ENCODE data around the gene KCTD4. TPM values are rescaled to one million over a fixed set of nuclear protein-coding genes. Genes with fewer than 3 reads are reported as not detected.

The KCTD4 gene
- total RNA-seq, 1 donor from 2014 or later: not detected

DNA sequence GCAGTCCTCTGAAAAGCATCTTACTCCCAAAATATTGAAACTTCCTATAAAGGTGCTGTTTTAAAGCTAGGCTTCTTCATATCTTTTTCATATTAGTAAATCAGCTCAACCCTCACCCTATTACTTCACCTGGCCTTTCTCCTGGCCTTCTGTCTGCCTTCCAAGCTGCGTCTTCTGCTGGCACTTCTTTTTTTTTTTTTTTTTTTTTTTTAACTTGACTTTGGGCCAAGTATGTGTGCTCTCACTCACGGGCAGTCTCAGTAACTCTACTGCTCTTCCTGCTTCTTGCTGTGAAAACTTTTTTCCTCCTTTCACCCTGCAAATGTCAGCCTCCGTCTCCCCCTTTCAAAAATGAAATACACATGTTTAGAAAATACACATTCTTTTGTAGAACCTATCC, 41.2 kb upstream of the KCTD4 start:
- H3K27ac Mint-ChIP-seq (ENCODE audit: unreplicated experiment): no peak overlapping the region
- H3K9me3 Mint-ChIP-seq (ENCODE audit: unreplicated experiment): no peaks in the 10 kb centered on the region
- H3K4me1 Mint-ChIP-seq (ENCODE audit: low read depth, unreplicated experiment): peaks cover 3% of the 10 kb centered on the region
- DNase-seq: no peak
- H3K4me3 Mint-ChIP-seq (ENCODE audit: unreplicated experiment): no peak overlapping the region
- peaks cover 1% of the 10 kb centered on the region for H3K27me3 Mint-ChIP-seq (ENCODE audit: unreplicated experiment)
- TF ChIP-seq, protein P1, sequence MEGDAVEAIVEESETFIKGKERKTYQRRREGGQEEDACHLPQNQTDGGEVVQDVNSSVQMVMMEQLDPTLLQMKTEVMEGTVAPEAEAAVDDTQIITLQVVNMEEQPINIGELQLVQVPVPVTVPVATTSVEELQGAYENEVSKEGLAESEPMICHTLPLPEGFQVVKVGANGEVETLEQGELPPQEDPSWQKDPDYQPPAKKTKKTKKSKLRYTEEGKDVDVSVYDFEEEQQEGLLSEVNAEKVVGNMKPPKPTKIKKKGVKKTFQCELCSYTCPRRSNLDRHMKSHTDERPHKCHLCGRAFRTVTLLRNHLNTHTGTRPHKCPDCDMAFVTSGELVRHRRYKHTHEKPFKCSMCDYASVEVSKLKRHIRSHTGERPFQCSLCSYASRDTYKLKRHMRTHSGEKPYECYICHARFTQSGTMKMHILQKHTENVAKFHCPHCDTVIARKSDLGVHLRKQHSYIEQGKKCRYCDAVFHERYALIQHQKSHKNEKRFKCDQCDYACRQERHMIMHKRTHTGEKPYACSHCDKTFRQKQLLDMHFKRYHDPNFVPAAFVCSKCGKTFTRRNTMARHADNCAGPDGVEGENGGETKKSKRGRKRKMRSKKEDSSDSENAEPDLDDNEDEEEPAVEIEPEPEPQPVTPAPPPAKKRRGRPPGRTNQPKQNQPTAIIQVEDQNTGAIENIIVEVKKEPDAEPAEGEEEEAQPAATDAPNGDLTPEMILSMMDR (IDR thresholded peaks at IDR 0.05; ENCODE audit: partially characterized antibody, unreplicated experiment): no peak
- H3K36me3 Mint-ChIP-seq (ENCODE audit: unreplicated experiment): no peaks in the 10 kb centered on the region

DNA sequence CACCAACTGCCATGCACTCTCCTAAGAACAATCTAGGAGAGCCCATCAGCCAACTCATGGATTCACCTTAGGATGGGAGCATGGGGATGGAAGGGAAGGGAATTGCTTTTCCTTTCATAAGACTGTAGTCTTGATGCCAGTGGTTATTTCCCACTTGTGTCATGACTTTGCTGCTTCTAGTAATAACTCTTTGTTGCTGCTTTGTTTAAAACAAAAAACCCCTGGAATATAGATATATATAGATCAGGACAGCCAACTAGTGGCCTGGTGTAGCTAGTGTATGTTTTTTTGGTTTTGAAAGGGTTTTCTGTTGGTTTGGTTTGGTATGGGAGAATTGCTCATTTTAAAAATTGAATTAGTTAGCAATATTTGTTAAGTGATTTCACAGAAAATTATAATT, 39.3 kb upstream of the KCTD4 start:
- TF ChIP-seq, protein P1 (IDR thresholded peaks at IDR 0.05; ENCODE audit: partially characterized antibody, unreplicated experiment): no peak
- H3K27me3 Mint-ChIP-seq (ENCODE audit: unreplicated experiment): no peaks in the 10 kb centered on the region
- DNase-seq: no peak
- H3K27ac Mint-ChIP-seq (ENCODE audit: unreplicated experiment): no peak overlapping the region
- H3K36me3 Mint-ChIP-seq (ENCODE audit: unreplicated experiment): no peaks in the 10 kb centered on the region
- H3K4me3 Mint-ChIP-seq (ENCODE audit: unreplicated experiment): no peak overlapping the region
- peaks cover 3% of the 10 kb centered on the region for H3K4me1 Mint-ChIP-seq (ENCODE audit: low read depth, unreplicated experiment)
- H3K9me3 Mint-ChIP-seq (ENCODE audit: unreplicated experiment): no peaks in the 10 kb centered on the region

DNA sequence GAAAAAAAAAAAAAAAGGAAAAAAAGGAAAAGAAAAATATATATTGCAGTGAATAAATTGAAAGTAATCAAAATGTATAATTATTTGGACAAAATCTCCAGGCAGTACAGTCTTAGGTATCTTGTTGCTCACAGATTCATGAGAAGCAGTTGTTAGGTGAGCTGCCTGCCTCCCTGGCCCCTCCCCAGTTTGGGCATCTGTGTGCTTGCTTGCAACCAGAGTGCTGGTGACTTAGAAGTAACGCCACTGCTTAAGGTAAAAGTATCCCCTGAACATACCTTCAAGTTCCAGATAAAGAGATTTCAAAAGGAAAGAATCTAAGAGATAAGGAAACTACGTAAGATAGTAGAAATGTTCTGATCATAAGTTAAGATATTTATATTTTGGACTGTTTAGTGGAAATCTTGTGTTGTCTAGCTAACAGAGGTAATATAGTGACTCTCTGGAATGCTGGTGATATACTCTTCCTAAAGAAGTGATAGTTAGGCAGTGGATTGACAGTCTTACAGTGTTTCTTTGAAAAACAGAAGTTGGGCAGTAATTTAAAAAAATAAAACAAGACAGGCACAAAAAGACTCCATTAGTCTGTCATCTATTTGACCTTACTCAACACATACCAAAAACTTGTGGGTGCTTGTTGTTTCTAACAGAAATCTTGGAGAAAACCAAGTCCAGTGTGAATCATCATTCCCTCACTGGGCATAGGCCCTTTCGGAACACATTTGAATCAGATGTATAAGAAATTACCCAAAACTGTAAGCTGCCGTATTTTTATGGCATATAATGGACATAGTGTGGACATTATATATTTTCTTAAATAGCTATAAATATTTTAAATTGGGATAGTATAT, 38.3 kb upstream of the KCTD4 start:
- Mint-ChIP-seq H3K9me3 (ENCODE audit: unreplicated experiment) (no peaks in the 10 kb centered on the region), H3K4me3 (ENCODE audit: unreplicated experiment) (no peak overlapping the region), H3K27me3 (ENCODE audit: unreplicated experiment) (no peaks in the 10 kb centered on the region), H3K4me1 (ENCODE audit: low read depth, unreplicated experiment) (peaks cover 3% of the 10 kb centered on the region), H3K27ac (ENCODE audit: unreplicated experiment) (no peak overlapping the region), H3K36me3 (ENCODE audit: unreplicated experiment) (no peaks in the 10 kb centered on the region)
- no peak for DNase-seq
- TF ChIP-seq, protein P1 (IDR thresholded peaks at IDR 0.05; ENCODE audit: partially characterized antibody, unreplicated experiment): no peak

DNA sequence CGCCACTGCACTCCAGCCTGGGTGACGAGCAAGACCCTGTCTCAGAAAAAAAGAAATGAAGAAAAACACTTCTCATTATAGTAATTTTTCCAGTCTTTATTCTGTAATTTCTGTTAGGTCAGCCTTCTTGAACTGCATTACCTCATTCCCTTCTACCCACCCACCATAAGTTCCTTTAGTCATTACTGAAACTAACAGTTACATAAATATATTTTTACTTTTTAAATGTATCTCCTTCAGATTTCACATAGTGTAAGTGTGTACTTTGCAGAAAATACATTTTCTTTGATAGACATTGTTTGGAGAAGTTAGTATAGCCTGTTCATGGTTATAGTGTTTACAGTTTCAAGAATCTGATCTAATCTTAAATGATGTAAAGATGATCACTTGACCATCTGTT, 31.7 kb upstream of the KCTD4 start:
- TF ChIP-seq, protein P1 (IDR thresholded peaks at IDR 0.05; ENCODE audit: partially characterized antibody, unreplicated experiment): no peak
- H3K4me1 Mint-ChIP-seq (ENCODE audit: low read depth, unreplicated experiment): peaks cover 10% of the 10 kb centered on the region
- H3K27me3 Mint-ChIP-seq (ENCODE audit: unreplicated experiment): no peaks in the 10 kb centered on the region
- H3K9me3 Mint-ChIP-seq (ENCODE audit: unreplicated experiment): peaks cover 6% of the 10 kb centered on the region
- H3K27ac Mint-ChIP-seq (ENCODE audit: unreplicated experiment): no peak overlapping the region
- no peak for DNase-seq
- H3K36me3 Mint-ChIP-seq (ENCODE audit: unreplicated experiment): peaks cover 3% of the 10 kb centered on the region
- H3K4me3 Mint-ChIP-seq (ENCODE audit: unreplicated experiment): no peak overlapping the region

DNA sequence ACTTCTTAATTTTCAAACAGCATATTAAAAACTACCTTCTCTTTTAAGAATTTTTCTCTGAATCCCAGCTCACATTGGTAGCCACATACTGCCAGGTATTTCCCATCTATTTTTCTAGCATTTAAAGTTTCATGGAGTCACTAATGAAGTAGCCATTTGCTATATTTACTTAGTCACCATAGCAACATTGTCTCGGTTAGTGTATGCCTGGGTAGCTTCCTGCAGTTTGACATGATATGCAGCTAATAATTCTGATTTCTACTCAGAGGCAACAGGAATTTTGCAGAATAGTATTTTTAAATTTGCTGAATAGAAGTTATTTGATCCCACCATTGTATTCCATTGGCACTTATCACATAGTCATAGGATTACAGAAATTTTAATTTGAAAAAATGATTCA, 30.9 kb upstream of the KCTD4 start:
- Mint-ChIP-seq H3K4me3 (ENCODE audit: unreplicated experiment) (no peak overlapping the region), H3K9me3 (ENCODE audit: unreplicated experiment) (peaks cover 6% of the 10 kb centered on the region), H3K4me1 (ENCODE audit: low read depth, unreplicated experiment) (peaks cover 10% of the 10 kb centered on the region), H3K27ac (ENCODE audit: unreplicated experiment) (peak overlapping the region; percentile 68), H3K27me3 (ENCODE audit: unreplicated experiment) (no peaks in the 10 kb centered on the region), H3K36me3 (ENCODE audit: unreplicated experiment) (peaks cover 3% of the 10 kb centered on the region)
- TF ChIP-seq, protein P1 (IDR thresholded peaks at IDR 0.05; ENCODE audit: partially characterized antibody, unreplicated experiment): no peak
- DNase-seq: no peak
